HEK293T (cell line): ENCODE data around the gene GPNMB.

Experiments used
- CTCF ChIA-PET: fragments of 350-600 bp; formaldehyde crosslinking; extraction: SDS; loops from one replicate; lab custom pipeline; 2021; ENCODE audit warnings: antibody characterized with exemption, inconsistent platforms; lab: Yijun Ruan, JAX
- POLR2A ChIA-PET: fragments of 350-600 bp; formaldehyde crosslinking; extraction: SDS; loops from one replicate; lab custom pipeline; 2020; ENCODE audit warnings: antibody characterized with exemption, inconsistent platforms; lab: Yijun Ruan, JAX
- DNase-seq: peaks from one replicate; pipeline ENCODE4 v3.0.0; 2012; ENCODE audit warnings: mixed read lengths; ENCODE audit errors: extremely low spot score
- ARNT ChIP-seq: fragments of 450-650 bp; IDR thresholded peaks from 2 replicates; pipeline ENCODE4 v1.6.1; 2017; ENCODE audit warnings: mild to moderate bottlenecking
- BHLHE40 ChIP-seq: fragments of 450-650 bp; IDR thresholded peaks from 2 replicates; pipeline ENCODE4 v1.6.1; 2016; ENCODE audit warnings: mild to moderate bottlenecking, moderate library complexity, borderline replicate concordance
- CTBP1 ChIP-seq: fragments of 450-650 bp; IDR thresholded peaks from 2 replicates; pipeline ENCODE4 v1.6.1; 2016; ENCODE audit warnings: borderline replicate concordance
- ELF4 ChIP-seq: fragments of 450-650 bp; IDR thresholded peaks from 2 replicates; pipeline ENCODE4 v1.6.1; 2017; ENCODE audit warnings: antibody characterized with exemption
- FOXA1 ChIP-seq: fragments of 450-650 bp; IDR thresholded peaks from 2 replicates; pipeline ENCODE4 v1.6.1; 2016; ENCODE audit warnings: mild to moderate bottlenecking
- FOXK2 ChIP-seq: fragments of 450-650 bp; IDR thresholded peaks from 2 replicates; pipeline ENCODE4 v1.6.1; 2016; ENCODE audit warnings: mild to moderate bottlenecking
- FOXM1 ChIP-seq: fragments of 450-650 bp; IDR thresholded peaks from 2 replicates; pipeline ENCODE4 v1.6.1; 2017; ENCODE audit warnings: mild to moderate bottlenecking, borderline replicate concordance
- HDGF ChIP-seq: fragments of 450-650 bp; IDR thresholded peaks from 2 replicates; pipeline ENCODE4 v1.6.1; 2017; ENCODE audit warnings: antibody characterized with exemption, borderline replicate concordance
- L3MBTL2 ChIP-seq: fragments of 450-650 bp; conservative IDR thresholded peaks from 2 replicates; pipeline ENCODE4 v1.6.1; 2016; ENCODE audit warnings: mild to moderate bottlenecking
- LEF1 ChIP-seq: fragments of 450-650 bp; IDR thresholded peaks from 2 replicates; pipeline ENCODE4 v1.6.1; 2017; ENCODE audit warnings: mild to moderate bottlenecking, borderline replicate concordance
- NFRKB ChIP-seq: fragments of 450-650 bp; IDR thresholded peaks from 2 replicates; pipeline ENCODE4 v1.6.1; 2016; ENCODE audit warnings: mild to moderate bottlenecking, moderate library complexity
- PKNOX1 ChIP-seq: fragments of 450-650 bp; IDR thresholded peaks from 2 replicates; pipeline ENCODE4 v1.6.1; 2016
- SP1 ChIP-seq: fragments of 450-650 bp; IDR thresholded peaks from 2 replicates; pipeline ENCODE4 v1.6.1; 2017
- SUZ12 ChIP-seq: fragments of 450-650 bp; IDR thresholded peaks from 2 replicates; pipeline ENCODE4 v1.6.1; 2016; ENCODE audit warnings: mild to moderate bottlenecking
- TARDBP ChIP-seq: fragments of 450-650 bp; IDR thresholded peaks from 2 replicates; pipeline ENCODE4 v1.6.1; 2016
- ZNF384 ChIP-seq: fragments of 450-650 bp; IDR thresholded peaks from 2 replicates; pipeline ENCODE4 v1.6.1; 2016

The GPNMB gene

GRCh38 chr7:23235813-23236221 is 10.8 kb upstream of the GPNMB start:
- ChIA-PET POLR2A (no interaction called here), CTCF (no interaction called here)
- DNase-seq = no peak

GRCh38 chr7:23237000-23237399 is 9.6 kb upstream of the GPNMB start:
- TF ChIP-seq SP1 (no peak), L3MBTL2 (no peak), NFRKB (no peak), FOXM1 (no peak), LEF1 (no peak), SUZ12 (no peak), TARDBP (no peak), ZNF384 (no peak), HDGF (no peak), BHLHE40 (no peak), FOXK2 (no peak), CTBP1 (no peak), PKNOX1 (no peak), ELF4 (no peak), ARNT (no peak), FOXA1 (no peak)
- DNase-seq = no peak
- CTCF ChIA-PET = no interaction called here
- POLR2A ChIA-PET = no interaction called here

More at GRCh38 chr7:23235813-23236221, 10.8 kb upstream of the GPNMB start:
- TF ChIP-seq TARDBP (no peak), LEF1 (no peak), ZNF384 (no peak), CTBP1 (no peak), ELF4 (no peak), SP1 (no peak), ARNT (no peak), BHLHE40 (no peak), L3MBTL2 (no peak), FOXK2 (no peak), NFRKB (no peak)

GRCh38 chr7:23238983-23239652 is 7.5 kb upstream of the GPNMB start:
- no peak for DNase-seq
- ChIA-PET POLR2A (no interaction called here), CTCF (no interaction called here)
- TF ChIP-seq ELF4 (no peak), ZNF384 (no peak), SP1 (no peak), CTBP1 (no peak), NFRKB (no peak), BHLHE40 (no peak), ARNT (no peak), SUZ12 (no peak), LEF1 (no peak), FOXK2 (no peak)

GRCh38 chr7:23239698-23240097 is 6.9 kb upstream of the GPNMB start:
- ChIA-PET POLR2A (no interaction called here), CTCF (no interaction called here)
- TF ChIP-seq ELF4 (no peak), ARNT (no peak), PKNOX1 (no peak), CTBP1 (no peak), HDGF (no peak), SP1 (no peak), TARDBP (no peak), BHLHE40 (no peak), L3MBTL2 (no peak), SUZ12 (no peak), LEF1 (no peak), FOXM1 (no peak), FOXA1 (no peak), NFRKB (no peak), FOXK2 (no peak), ZNF384 (no peak)
- DNase-seq = no peak

- DNase-seq = no peak
- TF ChIP-seq HDGF (no peak), FOXA1 (no peak), SUZ12 (no peak), L3MBTL2 (no peak), ELF4 (no peak), ZNF384 (no peak), FOXM1 (no peak), PKNOX1 (no peak), TARDBP (no peak), CTBP1 (no peak), FOXK2 (no peak), BHLHE40 (no peak)
- ChIA-PET CTCF (interaction anchor here (0.9 kb wide), 1 partner anchor 31 kb away, joined by 3 read pairs; no protein-coding TSS in a partner anchor), POLR2A (no interaction called here)
Measured at GRCh38 chr7:23242321-23242720, 4.3 kb upstream of the GPNMB start.

GRCh38 chr7:23242935-23243334 is 3.6 kb upstream of the GPNMB start:
- ChIA-PET CTCF (interaction anchor here (0.9 kb wide), 1 partner anchor 30 kb away, joined by 3 read pairs; no protein-coding TSS in a partner anchor), POLR2A (no interaction called here)
- no peak for DNase-seq
- TF ChIP-seq NFRKB = no peak
- TF ChIP-seq SUZ12 = no peak
- TF ChIP-seq ZNF384 = no peak
- no peak for TF ChIP-seq L3MBTL2
- no peak for TF ChIP-seq FOXM1
- no peak for TF ChIP-seq TARDBP
- TF ChIP-seq BHLHE40 = no peak
- no peak for TF ChIP-seq LEF1
- no peak for TF ChIP-seq CTBP1
